ENCODE results near the gene LACTBL1.

LACTBL1 gene

GRCh38 chr1:22915816-22916470 lies 56.7 kb downstream of the LACTBL1 start:
- peak; percentile 9 for DNase-seq (ENCODE audit: low read depth)
- no peak for TF ChIP-seq CTCF (IDR thresholded peaks at IDR 0.05; ENCODE audit: low read depth, low read length)
- TF ChIP-seq POLR2A (IDR thresholded peaks at IDR 0.05; ENCODE audit: extremely low read depth, insufficient read length): no peak
- no peak for TF ChIP-seq MYC (IDR thresholded peaks at IDR 0.05; ENCODE audit: low read depth, low read length)
- no peak for TF ChIP-seq MAX (IDR thresholded peaks at IDR 0.05; ENCODE audit: low read depth, low read length)
- H3K4me3 ChIP-seq (ENCODE audit: low read depth, low read length): no peak overlapping the region

GRCh38 chr1:22915231-22915630 lies 57.4 kb downstream of the LACTBL1 start:
- no peak overlapping the region for H3K4me3 ChIP-seq (ENCODE audit: low read depth, low read length)
- no peak for DNase-seq (ENCODE audit: low read depth)
- TF ChIP-seq MAX (IDR thresholded peaks at IDR 0.05; ENCODE audit: low read depth, low read length): peak; percentile 50; the same call in 1 of the 2 replicates
- TF ChIP-seq MYC (IDR thresholded peaks at IDR 0.05; ENCODE audit: low read depth, low read length): no peak

GRCh38 chr1:22914633-22915217 lies 57.9 kb downstream of the LACTBL1 start:
- H3K4me3 ChIP-seq (ENCODE audit: low read depth, low read length): no peak overlapping the region
- no peak for TF ChIP-seq POLR2A (IDR thresholded peaks at IDR 0.05; ENCODE audit: extremely low read depth, insufficient read length)
- TF ChIP-seq CTCF (IDR thresholded peaks at IDR 0.05; ENCODE audit: low read depth, low read length): no peak
- no peak for TF ChIP-seq MAX (IDR thresholded peaks at IDR 0.05; ENCODE audit: low read depth, low read length)
- TF ChIP-seq MYC (IDR thresholded peaks at IDR 0.05; ENCODE audit: low read depth, low read length): no peak
- DNase-seq (ENCODE audit: low read depth): no peak

- TF ChIP-seq POLR2A (IDR thresholded peaks at IDR 0.05; ENCODE audit: extremely low read depth, insufficient read length) (no peak), MYC (IDR thresholded peaks at IDR 0.05; ENCODE audit: low read depth, low read length) (no peak), CTCF (IDR thresholded peaks at IDR 0.05; ENCODE audit: low read depth, low read length) (no peak), MAX (IDR thresholded peaks at IDR 0.05; ENCODE audit: low read depth, low read length) (no peak)
Measured at GRCh38 chr1:22914156-22914555, 58.5 kb downstream of the LACTBL1 start.

GRCh38 chr1:22913421-22914141 lies 59.1 kb downstream of the LACTBL1 start:
- TF ChIP-seq POLR2A (IDR thresholded peaks at IDR 0.05; ENCODE audit: extremely low read depth, insufficient read length): no peak
- TF ChIP-seq MYC (IDR thresholded peaks at IDR 0.05; ENCODE audit: low read depth, low read length): no peak
- TF ChIP-seq CTCF (IDR thresholded peaks at IDR 0.05; ENCODE audit: low read depth, low read length): no peak
- TF ChIP-seq MAX (IDR thresholded peaks at IDR 0.05; ENCODE audit: low read depth, low read length): no peak
- H3K4me3 ChIP-seq (ENCODE audit: low read depth, low read length): no peak overlapping the region
- no peak for DNase-seq (ENCODE audit: low read depth)

More at GRCh38 chr1:22914156-22914555, 58.5 kb downstream of the LACTBL1 start:
- no peak for DNase-seq (ENCODE audit: low read depth)
- H3K4me3 ChIP-seq (ENCODE audit: low read depth, low read length): no peak overlapping the region

- no peak overlapping the region for H3K4me3 ChIP-seq (ENCODE audit: low read depth, low read length)
- no peak for DNase-seq (ENCODE audit: low read depth)
- TF ChIP-seq CTCF (IDR thresholded peaks at IDR 0.05; ENCODE audit: low read depth, low read length) (no peak), MYC (IDR thresholded peaks at IDR 0.05; ENCODE audit: low read depth, low read length) (no peak), MAX (IDR thresholded peaks at IDR 0.05; ENCODE audit: low read depth, low read length) (no peak), POLR2A (IDR thresholded peaks at IDR 0.05; ENCODE audit: extremely low read depth, insufficient read length) (no peak)
Measured at GRCh38 chr1:22912311-22912710, 60.4 kb downstream of the LACTBL1 start.
